HG02798 (cell line): Measurements from ENCODE around the gene IRS1.
"Not testable (repeated sequence)": the region's sequence is repeated elsewhere in the genome, so short reads cannot be mapped to it uniquely, and the experiment has no call there.

ENCODE experiments used
- ATAC-seq: cut with Tn5 transposase; IDR thresholded peaks from one replicate; pipeline ENCODE4 v1.9.1; 2021; ENCODE audit warnings: mild to moderate bottlenecking; ENCODE audit not compliant: unreplicated experiment, poor library complexity

The IRS1 gene, protein sequence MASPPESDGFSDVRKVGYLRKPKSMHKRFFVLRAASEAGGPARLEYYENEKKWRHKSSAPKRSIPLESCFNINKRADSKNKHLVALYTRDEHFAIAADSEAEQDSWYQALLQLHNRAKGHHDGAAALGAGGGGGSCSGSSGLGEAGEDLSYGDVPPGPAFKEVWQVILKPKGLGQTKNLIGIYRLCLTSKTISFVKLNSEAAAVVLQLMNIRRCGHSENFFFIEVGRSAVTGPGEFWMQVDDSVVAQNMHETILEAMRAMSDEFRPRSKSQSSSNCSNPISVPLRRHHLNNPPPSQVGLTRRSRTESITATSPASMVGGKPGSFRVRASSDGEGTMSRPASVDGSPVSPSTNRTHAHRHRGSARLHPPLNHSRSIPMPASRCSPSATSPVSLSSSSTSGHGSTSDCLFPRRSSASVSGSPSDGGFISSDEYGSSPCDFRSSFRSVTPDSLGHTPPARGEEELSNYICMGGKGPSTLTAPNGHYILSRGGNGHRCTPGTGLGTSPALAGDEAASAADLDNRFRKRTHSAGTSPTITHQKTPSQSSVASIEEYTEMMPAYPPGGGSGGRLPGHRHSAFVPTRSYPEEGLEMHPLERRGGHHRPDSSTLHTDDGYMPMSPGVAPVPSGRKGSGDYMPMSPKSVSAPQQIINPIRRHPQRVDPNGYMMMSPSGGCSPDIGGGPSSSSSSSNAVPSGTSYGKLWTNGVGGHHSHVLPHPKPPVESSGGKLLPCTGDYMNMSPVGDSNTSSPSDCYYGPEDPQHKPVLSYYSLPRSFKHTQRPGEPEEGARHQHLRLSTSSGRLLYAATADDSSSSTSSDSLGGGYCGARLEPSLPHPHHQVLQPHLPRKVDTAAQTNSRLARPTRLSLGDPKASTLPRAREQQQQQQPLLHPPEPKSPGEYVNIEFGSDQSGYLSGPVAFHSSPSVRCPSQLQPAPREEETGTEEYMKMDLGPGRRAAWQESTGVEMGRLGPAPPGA (N-terminal part only)

DNA sequence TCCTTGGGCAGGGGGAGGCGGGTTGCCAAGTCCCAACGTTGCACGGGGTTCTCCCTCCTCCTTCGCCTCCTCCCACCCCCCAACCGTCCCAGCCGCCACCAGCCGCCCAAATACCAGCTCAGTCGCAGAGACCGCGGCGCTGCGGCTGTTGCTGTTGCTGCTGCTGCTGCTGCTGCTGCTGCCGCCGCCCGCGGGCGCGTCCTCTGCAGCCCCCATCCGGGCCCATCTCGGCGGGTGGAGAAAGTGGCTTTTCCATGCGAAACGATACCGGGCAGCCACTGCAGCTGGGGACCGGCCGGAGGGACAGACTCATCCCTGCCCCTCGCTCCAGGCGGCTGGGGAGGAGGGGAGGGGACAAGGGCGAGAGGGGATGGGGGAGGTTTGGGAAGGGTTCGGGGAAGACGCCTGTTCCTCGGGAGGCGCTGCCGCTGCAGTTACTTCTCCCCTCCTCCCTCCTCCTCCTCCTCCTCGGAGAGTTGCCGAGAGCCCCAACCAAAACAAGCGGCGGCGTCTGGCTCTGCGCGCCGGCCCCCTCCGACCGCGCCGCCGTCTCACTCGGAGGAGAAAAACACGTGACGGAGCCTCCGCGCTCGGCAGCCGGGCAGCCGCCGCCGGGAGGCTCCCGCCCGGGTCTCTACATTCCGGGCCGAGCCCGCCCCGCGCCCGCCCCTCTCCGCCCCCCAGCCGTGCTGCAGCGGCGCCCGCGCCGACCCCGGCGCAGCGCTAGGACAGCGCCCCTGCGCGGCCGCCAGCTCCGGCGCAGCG, at the start of gene IRS1:
Gene IRS1, minus strand, starts transcription at position 610 of the 765 bp plus-strand sequence. CDS start 1,082 bp downstream, outside the sequence.
- peak; percentile 35 for ATAC-seq

DNA sequence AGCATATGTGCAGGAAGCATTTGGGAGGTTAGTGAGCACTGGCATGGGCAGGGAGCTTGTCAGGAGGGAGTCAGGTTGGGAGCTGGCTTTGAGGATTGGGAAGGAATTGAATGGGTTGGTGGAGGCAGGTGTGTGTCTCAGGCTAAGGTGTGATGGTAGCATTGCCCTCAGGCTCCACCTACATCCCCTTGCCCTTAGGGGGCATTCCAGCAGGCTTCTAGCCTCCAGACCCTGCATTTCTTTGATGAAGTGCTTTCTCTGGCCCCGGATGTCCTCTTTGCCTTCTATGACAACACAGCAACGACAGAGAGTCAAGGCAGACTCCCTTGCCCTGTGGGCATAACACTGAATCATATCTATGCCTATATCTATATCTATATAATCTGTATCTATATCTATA, 49.7 kb upstream of the IRS1 start:
- ATAC-seq = no peak

- ATAC-seq = no peak
Measured at GRCh38 chr2:226847511-226847910, 47.9 kb upstream of the IRS1 start.

GRCh38 chr2:226847090-226847489, 47.5 kb upstream of the IRS1 start:
- ATAC-seq = no peak

- ATAC-seq = peak; percentile 73
Measured at GRCh38 chr2:226845386-226846116, 45.9 kb upstream of the IRS1 start.

DNA sequence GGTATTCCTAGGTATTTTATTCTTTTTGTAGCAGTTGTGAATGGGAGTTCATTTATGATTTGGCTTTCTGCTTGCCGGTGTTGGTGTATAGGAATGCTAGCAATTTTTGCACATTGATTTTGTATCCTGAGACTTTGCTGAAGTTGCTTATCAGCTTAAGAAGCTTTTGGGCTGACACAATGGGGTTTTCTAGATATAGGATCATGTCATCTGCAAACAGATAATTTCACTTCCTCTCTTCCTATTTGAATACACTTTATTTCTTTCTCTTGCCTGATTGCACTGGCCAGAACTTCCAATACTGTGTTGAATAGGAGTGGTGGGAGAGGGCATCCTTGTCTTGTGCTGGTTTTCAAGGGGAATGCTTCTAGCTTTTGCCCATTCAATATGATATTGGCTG, 43.4 kb upstream of the IRS1 start:
- not testable (repeated sequence) for ATAC-seq

DNA sequence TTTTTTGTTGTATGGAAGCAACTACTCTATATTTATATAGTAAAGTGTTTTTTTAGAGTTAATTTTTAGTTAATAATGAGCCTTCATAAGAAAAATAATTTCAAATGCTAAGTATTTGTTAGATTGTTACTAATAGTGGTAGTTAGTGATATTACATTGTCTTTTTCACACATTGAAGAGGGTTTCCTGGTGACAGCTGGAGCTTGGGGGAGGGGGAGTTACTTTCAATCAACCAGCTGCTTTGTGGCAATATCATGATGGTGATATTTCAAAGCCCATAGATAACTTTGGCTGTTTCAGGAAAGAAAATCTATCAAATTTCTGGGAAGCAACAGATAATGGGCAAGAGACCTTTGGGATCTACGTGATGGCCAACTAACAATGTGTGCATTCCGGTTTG, 40.3 kb upstream of the IRS1 start:
- ATAC-seq = no peak

DNA sequence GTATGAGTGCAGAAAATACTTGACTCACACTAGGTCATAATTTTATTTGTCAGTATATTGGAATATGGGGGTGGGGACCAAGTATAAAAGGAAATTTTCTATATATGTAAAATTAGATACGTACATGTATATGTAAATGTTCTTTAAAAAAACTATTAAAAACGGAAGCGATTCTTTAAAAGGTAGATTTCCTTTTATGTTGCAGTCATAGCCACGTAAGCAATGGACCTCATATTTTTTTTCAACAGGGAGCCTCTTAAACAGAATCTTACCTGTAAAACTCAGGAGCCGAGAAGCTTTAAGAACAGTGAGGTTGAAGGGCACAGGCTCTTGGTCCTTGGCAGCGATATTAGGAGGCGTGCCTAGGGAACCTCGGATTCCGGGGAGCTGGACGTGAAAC, 39.5 kb upstream of the IRS1 start:
- no peak for ATAC-seq

DNA sequence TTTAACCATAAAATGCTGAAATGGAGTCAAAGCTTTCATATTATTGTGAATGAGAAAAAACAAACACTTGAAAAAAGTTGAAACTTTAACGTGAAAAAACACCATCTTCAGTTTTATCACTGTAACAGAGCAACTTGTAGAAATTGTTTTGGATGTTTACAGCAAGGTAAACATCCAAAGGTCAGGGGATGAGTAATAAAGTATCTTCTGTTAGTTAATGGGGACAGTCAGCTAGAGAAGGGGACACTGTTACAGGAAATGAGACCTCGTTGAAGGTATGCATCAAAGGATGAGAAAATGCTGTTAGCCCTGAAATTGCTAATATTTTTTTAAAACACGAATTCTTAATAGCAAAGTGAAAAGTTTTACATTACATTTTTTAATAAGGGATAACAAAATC, 39.1 kb upstream of the IRS1 start:
- ATAC-seq = no peak

- no peak for ATAC-seq
Measured at GRCh38 chr2:226837787-226838603, 38.4 kb upstream of the IRS1 start.

- no peak for ATAC-seq
Measured at GRCh38 chr2:226837334-226837733, 37.7 kb upstream of the IRS1 start.

DNA sequence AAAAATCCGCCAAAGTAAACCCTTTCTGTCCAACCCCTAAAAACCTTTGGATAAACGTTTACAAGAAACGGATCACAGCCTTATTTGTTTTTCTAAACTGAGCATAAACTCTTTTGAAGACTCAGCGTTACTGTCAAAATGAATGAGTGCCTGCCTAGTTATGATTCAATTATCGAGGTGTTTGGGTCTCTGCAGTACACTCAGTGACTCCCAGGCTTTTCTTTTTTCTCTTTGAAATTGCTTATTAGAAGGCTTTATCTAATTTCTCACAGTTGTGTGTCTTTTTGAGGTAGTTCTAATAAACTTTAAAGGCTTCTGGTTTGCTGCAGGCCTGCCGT, 36.9 kb upstream of the IRS1 start:
- ATAC-seq = no peak

DNA sequence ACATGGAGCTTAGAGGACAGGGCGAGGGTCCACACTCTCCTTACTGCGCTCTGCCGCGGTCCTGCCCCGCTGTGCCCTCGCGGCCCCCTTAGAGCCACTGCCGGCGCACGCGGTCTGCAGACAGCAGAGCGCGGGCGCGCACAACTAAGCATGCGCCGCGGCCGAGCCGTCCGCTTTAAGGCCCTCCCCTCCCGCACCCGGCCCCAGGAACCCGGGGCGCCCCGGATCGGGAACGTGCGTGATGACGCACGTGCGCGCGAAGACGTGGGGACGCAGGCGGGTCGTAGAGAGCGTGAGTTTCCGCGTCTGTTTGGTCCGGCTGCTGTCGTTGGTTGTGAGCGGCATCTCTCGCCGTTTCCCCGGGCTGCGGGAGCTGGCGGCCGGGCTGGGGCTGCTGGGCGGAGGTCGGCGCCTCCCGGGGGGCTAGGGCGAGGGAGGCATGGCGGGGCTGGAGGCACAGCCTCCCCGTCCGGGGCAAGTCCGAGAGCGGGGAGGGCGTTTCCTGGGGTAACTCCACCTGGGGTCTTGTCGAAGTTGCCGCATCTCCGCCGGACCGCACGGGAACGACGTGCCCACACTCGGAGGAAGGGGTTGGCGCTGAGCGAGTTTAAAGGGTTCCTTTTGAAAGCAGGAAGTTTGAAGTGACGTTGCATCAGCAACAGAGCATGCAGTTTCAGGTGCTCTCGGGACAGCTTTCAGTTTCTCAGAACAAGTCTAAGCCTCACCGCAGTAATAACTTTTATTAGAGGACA, 36.4 kb upstream of the IRS1 start, which contains the start of gene RHBDD1:
Gene RHBDD1, plus strand, starts transcription at position 259 of the 752 bp plus-strand sequence. CDS start 28,640 bp downstream, outside the sequence.
- ATAC-seq = peak; percentile 88

GRCh38 chr2:226835420-226835795, 35.8 kb upstream of the IRS1 start:
- ATAC-seq = peak; percentile 36

GRCh38 chr2:226834880-226835279, 35.3 kb upstream of the IRS1 start:
- not testable (repeated sequence) for ATAC-seq

- no peak for ATAC-seq
Measured at GRCh38 chr2:226832061-226832460, 32.4 kb upstream of the IRS1 start.

DNA sequence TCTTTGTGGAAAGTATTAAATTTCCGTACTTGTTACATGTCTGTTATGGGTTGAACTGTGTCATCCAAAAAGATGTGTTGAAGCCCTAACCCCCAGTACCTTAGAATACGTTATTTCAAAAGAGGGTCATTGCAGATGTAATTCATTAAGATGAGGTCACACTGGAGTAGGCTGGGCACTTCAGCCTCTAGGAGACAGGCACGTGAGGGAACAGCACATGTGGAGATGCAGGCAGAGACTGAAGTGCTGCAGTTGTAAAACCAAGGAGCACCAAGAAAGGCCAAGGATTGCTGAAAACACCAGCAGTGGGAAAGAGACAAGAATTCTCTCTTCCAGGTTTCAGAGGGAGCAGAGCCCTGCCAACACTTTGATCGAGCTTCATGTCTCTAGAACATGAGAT, 31.6 kb upstream of the IRS1 start:
- ATAC-seq = no peak
